Measurements from ENCODE around the gene ZSCAN4.
A peak's percentile ranks its signal among the peaks of the same experiment; 100 is the strongest.

The ZSCAN4 gene

GRCh38 chr19:57672466-57672865 lies 3.7 kb downstream of the ZSCAN4 start:
- H3K4me3 ChIP-seq (replicated peaks; ENCODE audit: low read depth, low read length) = no peak overlapping the region
- no peak for DNase-seq (ENCODE audit: extremely low read depth, low read depth)
- no peak for TF ChIP-seq CTCF (IDR thresholded peaks at IDR 0.05; ENCODE audit: low read depth, low read length, missing control alignments)

GRCh38 chr19:57675881-57676280 lies 7.1 kb downstream of the ZSCAN4 start:
- no peak overlapping the region for H3K4me3 ChIP-seq (replicated peaks; ENCODE audit: low read depth, low read length)
- no peak for DNase-seq (ENCODE audit: extremely low read depth, low read depth)
- no peak for TF ChIP-seq CTCF (IDR thresholded peaks at IDR 0.05; ENCODE audit: low read depth, low read length, missing control alignments)

GRCh38 chr19:57682226-57682766 lies 13.6 kb downstream of the ZSCAN4 start:
- no peak for TF ChIP-seq CTCF (IDR thresholded peaks at IDR 0.05; ENCODE audit: low read depth, low read length, missing control alignments)
- H3K4me3 ChIP-seq (replicated peaks; ENCODE audit: low read depth, low read length) = peak overlapping the region; percentile 93
- no peak for DNase-seq (ENCODE audit: extremely low read depth, low read depth)

- no peak for DNase-seq (ENCODE audit: extremely low read depth, low read depth)
- no peak for TF ChIP-seq CTCF (IDR thresholded peaks at IDR 0.05; ENCODE audit: low read depth, low read length, missing control alignments)
- H3K4me3 ChIP-seq (replicated peaks; ENCODE audit: low read depth, low read length) = no peak overlapping the region
These were observed 18.0 kb downstream of the ZSCAN4 start for GRCh38 chr19:57686727-57687126.

GRCh38 chr19:57687363-57688010 lies 18.8 kb downstream of the ZSCAN4 start:
- no peak for DNase-seq (ENCODE audit: extremely low read depth, low read depth)
- no peak for TF ChIP-seq CTCF (IDR thresholded peaks at IDR 0.05; ENCODE audit: low read depth, low read length, missing control alignments)
- no peak overlapping the region for H3K4me3 ChIP-seq (replicated peaks; ENCODE audit: low read depth, low read length)

- TF ChIP-seq CTCF (IDR thresholded peaks at IDR 0.05; ENCODE audit: low read depth, low read length, missing control alignments) = no peak
- DNase-seq (ENCODE audit: extremely low read depth, low read depth) = no peak
- no peak overlapping the region for H3K4me3 ChIP-seq (replicated peaks; ENCODE audit: low read depth, low read length)
These were observed 19.5 kb downstream of the ZSCAN4 start for GRCh38 chr19:57688011-57688763.

All from HFF-Myc (cell line).